ENCODE measurements around the gene RAI14.

- TF ChIP-seq ZNF274 (IDR thresholded peaks at IDR 0.05; ENCODE audit: low read depth, low read length) = no peak
- TF ChIP-seq YY1 (IDR thresholded peaks at IDR 0.05; ENCODE audit: insufficient read depth, insufficient read length) = no peak
- TF ChIP-seq SUZ12 (IDR thresholded peaks at IDR 0.05; ENCODE audit: extremely low read depth, insufficient read depth, insufficient read length) = no peak
Observed at GRCh38 chr5:34673463-34674125, 17.5 kb downstream of the RAI14 start.
